Measurements from ENCODE around the gene TRIP12. TPM values are rescaled to one million over a fixed set of nuclear protein-coding genes. Genes with fewer than 3 reads are reported as not detected.

TRIP12 gene
- total and polyA plus RNA-seq, 10 donors = 15.3 to 263 (median 189) TPM

DNA sequence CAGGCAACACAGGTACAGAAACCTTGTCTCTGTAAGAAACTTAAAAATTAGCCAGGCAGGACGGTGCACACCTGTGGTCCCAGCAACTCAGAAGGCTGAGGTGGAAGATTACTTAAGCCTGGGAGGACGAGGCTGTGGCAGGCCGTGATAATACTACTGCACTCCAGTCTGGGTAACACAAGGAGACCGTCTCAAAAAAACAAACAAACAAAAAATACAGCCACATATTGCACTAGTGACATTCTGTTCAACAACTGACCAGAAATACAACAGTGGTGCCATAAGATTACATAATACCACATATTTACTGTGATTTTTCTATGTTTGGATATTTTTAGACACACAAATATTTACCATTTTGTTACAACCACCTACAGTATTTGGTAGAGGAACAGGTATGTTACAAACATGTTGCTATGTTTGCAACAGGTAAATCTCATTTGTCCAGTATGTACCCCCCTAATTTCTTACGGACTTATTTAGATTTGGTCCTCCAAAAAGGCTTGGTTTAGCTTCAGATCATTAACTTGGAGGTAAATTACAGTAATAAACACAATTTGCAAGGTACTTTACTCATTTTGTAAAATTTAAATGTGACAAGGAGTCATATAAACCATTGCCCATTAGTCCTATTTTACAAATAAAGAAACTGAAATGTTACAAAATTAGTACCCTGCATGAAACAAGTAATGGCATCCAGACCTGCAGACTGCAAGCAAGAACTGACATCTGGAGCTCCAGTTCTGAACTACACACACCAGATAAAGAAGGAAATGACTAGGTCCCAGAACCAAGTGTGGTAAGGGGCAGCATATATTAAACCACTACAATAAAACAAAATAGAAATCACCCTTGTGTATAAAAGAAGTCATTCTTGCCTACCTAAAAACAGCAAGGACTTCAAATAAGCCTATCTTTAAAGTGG is 36.8 kb downstream of the TRIP12 start:
- Histone ChIP-seq H3K27ac (peak overlapping the region in 1 of 8 donors; percentile 2), H3K4me3 (no peak overlapping the region), H3K36me3 (peaks cover 0 to 21% (median 5%) of the 10 kb centered on the region in 6 donors), H3K27me3 (replicated peaks in 1 of 7) (no peaks in the 10 kb centered on the region), H3K4me1 (peaks cover 0 to 86% (median 38%) of the 10 kb centered on the region in 6 donors), H3K9me3 (no peaks in the 10 kb centered on the region)
- DNase-seq = no peak
- intact Hi-C loops (cut with DNase I; ENCODE audit: low total_unique reads) = no loop called here
- TF ChIP-seq POLR2AphosphoS5 (IDR thresholded peaks at IDR 0.05) = no peak
- TF ChIP-seq, protein P1, sequence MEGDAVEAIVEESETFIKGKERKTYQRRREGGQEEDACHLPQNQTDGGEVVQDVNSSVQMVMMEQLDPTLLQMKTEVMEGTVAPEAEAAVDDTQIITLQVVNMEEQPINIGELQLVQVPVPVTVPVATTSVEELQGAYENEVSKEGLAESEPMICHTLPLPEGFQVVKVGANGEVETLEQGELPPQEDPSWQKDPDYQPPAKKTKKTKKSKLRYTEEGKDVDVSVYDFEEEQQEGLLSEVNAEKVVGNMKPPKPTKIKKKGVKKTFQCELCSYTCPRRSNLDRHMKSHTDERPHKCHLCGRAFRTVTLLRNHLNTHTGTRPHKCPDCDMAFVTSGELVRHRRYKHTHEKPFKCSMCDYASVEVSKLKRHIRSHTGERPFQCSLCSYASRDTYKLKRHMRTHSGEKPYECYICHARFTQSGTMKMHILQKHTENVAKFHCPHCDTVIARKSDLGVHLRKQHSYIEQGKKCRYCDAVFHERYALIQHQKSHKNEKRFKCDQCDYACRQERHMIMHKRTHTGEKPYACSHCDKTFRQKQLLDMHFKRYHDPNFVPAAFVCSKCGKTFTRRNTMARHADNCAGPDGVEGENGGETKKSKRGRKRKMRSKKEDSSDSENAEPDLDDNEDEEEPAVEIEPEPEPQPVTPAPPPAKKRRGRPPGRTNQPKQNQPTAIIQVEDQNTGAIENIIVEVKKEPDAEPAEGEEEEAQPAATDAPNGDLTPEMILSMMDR (IDR thresholded peaks at IDR 0.05 in 8 of 11, conservative IDR thresholded peaks at IDR 0.05 in 3 of 11) = no peak
- TF ChIP-seq POLR2A (IDR thresholded peaks at IDR 0.05) = no peak
- 81 to 97% (median 92%) methylated on average over 5 of the region's 5 CpGs for whole genome bisulfite sequencing, 5 donors

DNA sequence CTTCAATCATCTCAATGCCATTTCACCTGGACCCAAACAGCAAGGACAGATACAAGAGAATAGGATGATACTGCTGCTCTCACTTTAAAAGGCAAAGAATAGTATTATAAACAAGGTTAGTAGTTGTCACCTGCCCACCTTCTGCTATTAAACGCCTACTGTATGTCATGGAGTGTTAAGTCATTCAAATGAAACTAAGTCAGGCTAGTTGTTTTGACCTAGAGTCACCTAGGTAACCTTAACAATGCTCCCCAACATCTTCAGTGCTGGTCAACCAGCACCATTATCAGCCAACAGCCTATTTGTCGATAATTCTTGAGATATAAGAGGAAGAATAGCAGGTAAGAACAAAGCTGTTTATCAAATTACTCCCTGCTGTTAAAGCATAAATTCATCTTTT is 39.2 kb downstream of the TRIP12 start:
- DNase-seq = no peak
- Histone ChIP-seq H3K27me3 (replicated peaks in 1 of 7) (no peaks in the 10 kb centered on the region), H3K4me1 (peaks cover 0 to 61% (median 21%) of the 10 kb centered on the region in 6 donors), H3K27ac (no peak overlapping the region), H3K9me3 (no peaks in the 10 kb centered on the region), H3K4me3 (no peak overlapping the region), H3K36me3 (peaks cover 0 to 45% (median 27%) of the 10 kb centered on the region in 6 donors)
- intact Hi-C loops (cut with DNase I; ENCODE audit: low total_unique reads) = no loop called here
- no peak for TF ChIP-seq POLR2A (IDR thresholded peaks at IDR 0.05)
- TF ChIP-seq POLR2AphosphoS5 (IDR thresholded peaks at IDR 0.05) = no peak
- TF ChIP-seq, protein P1 (IDR thresholded peaks at IDR 0.05 in 8 of 11, conservative IDR thresholded peaks at IDR 0.05 in 3 of 11) = no peak
- 88 to 94% (median 90%) methylated on average over 2 of the region's 2 CpGs for WGBS, 5 donors

DNA sequence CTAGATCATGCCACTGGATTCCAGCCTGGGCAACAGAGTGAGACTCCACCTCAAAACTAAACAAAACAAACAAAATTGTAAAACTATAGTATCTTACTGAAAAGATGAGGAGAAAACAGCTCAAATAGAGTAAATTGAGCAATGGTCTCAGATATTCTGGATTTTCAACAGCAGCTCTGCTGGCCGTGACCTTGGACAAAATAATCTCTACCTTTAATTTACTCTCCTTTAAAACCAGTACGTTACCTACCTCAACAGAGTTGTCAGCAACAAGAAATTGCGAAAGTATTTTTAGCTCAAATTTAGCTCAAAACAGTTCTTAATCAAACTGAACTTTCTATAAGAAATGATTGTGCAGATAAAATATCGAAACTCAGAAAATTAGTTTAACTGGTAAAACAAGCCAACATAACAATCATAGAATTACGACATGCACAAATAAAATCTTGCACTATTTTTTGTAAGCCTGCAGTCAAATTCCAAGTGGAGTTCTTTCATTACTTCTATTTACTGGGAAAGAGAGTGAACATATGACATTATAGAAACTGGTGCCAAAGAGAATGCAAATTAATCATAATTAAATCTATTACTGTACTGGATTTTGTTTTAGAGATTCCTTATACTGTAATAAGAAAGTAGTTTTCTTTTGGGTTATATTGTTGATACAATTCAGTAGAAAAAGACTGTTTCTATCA is 40.8 kb downstream of the TRIP12 start:
- no peaks in the 10 kb centered on the region for H3K9me3 ChIP-seq
- no peak overlapping the region for H3K27ac ChIP-seq
- H3K4me3 ChIP-seq = no peak overlapping the region
- H3K36me3 ChIP-seq = peaks cover 0 to 55% (median 33%) of the 10 kb centered on the region in 6 donors
- no peak for DNase-seq
- H3K27me3 ChIP-seq (replicated peaks in 1 of 7) = no peaks in the 10 kb centered on the region
- 83 to 94% (median 86%) methylated on average over 5 of the region's 5 CpGs for WGBS, 5 donors
- intact Hi-C loops (cut with DNase I; ENCODE audit: low total_unique reads) = no loop called here
- no peak for TF ChIP-seq POLR2A (IDR thresholded peaks at IDR 0.05)
- no peak for TF ChIP-seq POLR2AphosphoS5 (IDR thresholded peaks at IDR 0.05)
- TF ChIP-seq, protein P1 (IDR thresholded peaks at IDR 0.05 in 8 of 11, conservative IDR thresholded peaks at IDR 0.05 in 3 of 11) = no peak
- peaks cover 0 to 47% (median 9%) of the 10 kb centered on the region in 6 donors for H3K4me1 ChIP-seq
